IMR-90 (cell line): ENCODE data around the gene LINC01488. TPM values are rescaled to one million over a fixed set of nuclear protein-coding genes. Genes with fewer than 3 reads are reported as not detected.
A peak's percentile ranks its signal among the peaks of the same experiment; 100 is the strongest.

Experiments
- ATAC-seq: fragments of 200-7000 bp; cut with Tn5 transposase; 2 replicates; pipeline ENCODE4 v1.9.1; 2020; ENCODE audit warnings: low read depth, mild to moderate bottlenecking, moderate library complexity
- BruUV-seq: library from RNA; stranded (reverse); fragments of 400-500 nt; replicated peaks from 2 replicates; lab custom pipeline; 2021; lab: Mats Ljungman, UMichigan
- CTCF ChIA-PET: fragments of 300-600 bp; formaldehyde crosslinking; extraction: SDS; loops from one replicate; lab custom pipeline; 2021; ENCODE audit warnings: antibody characterized with exemption; lab: Yijun Ruan, JAX
- POLR2A ChIA-PET: fragments of 300-600 bp; sonication (Branson Sonifier 250); formaldehyde crosslinking; loops from one replicate; lab custom pipeline; 2022; ENCODE audit warnings: antibody characterized with exemption; ENCODE audit not compliant: unreplicated experiment; lab: Charles Lee
- DNase-seq: peaks from one replicate; pipeline ENCODE4 v3.0.0; 2013
- H2AFZ ChIP-seq: replicated peaks from 2 replicates; pipeline ENCODE3; 2013; ENCODE audit warnings: low read length, mild to moderate bottlenecking; ENCODE audit not compliant: poor library complexity
- H2AK5ac ChIP-seq: 2 replicates; pipeline ENCODE4 v1.6.1; 2013; ENCODE audit warnings: low read depth, low read length, inconsistent platforms
- H2AK9ac ChIP-seq: replicated peaks from 2 replicates; pipeline ENCODE3; 2013; ENCODE audit warnings: mild to moderate bottlenecking, low read depth, low read length, moderate library complexity; ENCODE audit not compliant: poor library complexity
- H2BK120ac ChIP-seq: 2 replicates; pipeline ENCODE4 v1.6.1; 2013; ENCODE audit warnings: low read depth, low read length, inconsistent platforms
- H2BK15ac ChIP-seq: 3 replicates; pipeline ENCODE4 v1.6.1; 2013; ENCODE audit warnings: low read depth, low read length, inconsistent platforms
- H2BK20ac ChIP-seq: 2 replicates; pipeline ENCODE4 v1.6.1; 2013; ENCODE audit warnings: low read depth, mild to moderate bottlenecking, inconsistent platforms, low read length, moderate library complexity
- H2BK5ac ChIP-seq: 2 replicates; pipeline ENCODE4 v1.6.1; 2013; ENCODE audit warnings: mild to moderate bottlenecking, low read depth, low read length, inconsistent platforms; ENCODE audit not compliant: poor library complexity, severe bottlenecking
- H3K14ac ChIP-seq: replicated peaks from 2 replicates; pipeline ENCODE4 v1.6.1; 2013; ENCODE audit warnings: low read depth, low read length, inconsistent platforms
- H3K18ac ChIP-seq: 2 replicates; pipeline ENCODE4 v1.6.1; 2013; ENCODE audit warnings: low read depth, low read length, control low read depth
- H3K23ac ChIP-seq: 2 replicates; pipeline ENCODE4 v1.6.1; 2013; ENCODE audit warnings: low read depth, low read length, inconsistent platforms
- H3K27ac ChIP-seq: 2 replicates; pipeline ENCODE4 v1.5.1; 2013; ENCODE audit warnings: mild to moderate bottlenecking, control low read depth, low read length; ENCODE audit not compliant: insufficient read depth
- H3K27me3 ChIP-seq: 2 replicates; pipeline ENCODE4 v1.6.1; 2013; ENCODE audit warnings: low read length; ENCODE audit not compliant: control insufficient read depth, insufficient read depth
- H3K36me3 ChIP-seq: 2 replicates; pipeline ENCODE4 v1.6.1; 2013; ENCODE audit warnings: low read length, mixed read lengths; ENCODE audit not compliant: control insufficient read depth, insufficient read depth
- H3K4ac ChIP-seq: 2 replicates; pipeline ENCODE4 v1.6.1; 2013; ENCODE audit warnings: low read depth, low read length, inconsistent platforms
- H3K4me1 ChIP-seq: 2 replicates; pipeline ENCODE4 v1.6.1; 2013; ENCODE audit warnings: low read length, mixed read lengths; ENCODE audit not compliant: control insufficient read depth, insufficient read depth
- H3K4me2 ChIP-seq: 2 replicates; pipeline ENCODE4 v1.6.1; 2013; ENCODE audit warnings: low read depth, mild to moderate bottlenecking, control low read depth, low read length, moderate library complexity
- H3K4me3 ChIP-seq: 2 replicates; pipeline ENCODE4 v1.5.1; 2013; ENCODE audit warnings: low read depth, mild to moderate bottlenecking, control low read depth, low read length, moderate library complexity; ENCODE audit not compliant: insufficient read depth
- H3K56ac ChIP-seq: 2 replicates; pipeline ENCODE4 v1.6.1; 2013; ENCODE audit warnings: low read length, inconsistent platforms; ENCODE audit not compliant: insufficient read depth; ENCODE audit errors: extremely low read depth
- H3K79me1 ChIP-seq, 2 experiments: 2 replicates each; pipeline ENCODE4 v1.6.1; 2013; ENCODE audit warnings: low read length in 2 of 2, inconsistent platforms in 1 of 2, low read depth in 1 of 2
- H3K9ac ChIP-seq: 2 replicates; pipeline ENCODE4 v1.6.1; 2013; ENCODE audit warnings: low read depth, low read length, control low read depth
- H3K9me1 ChIP-seq: 2 replicates; pipeline ENCODE4 v1.6.1; 2013; ENCODE audit warnings: low read length, inconsistent platforms; ENCODE audit not compliant: insufficient read depth
- H3K9me3 ChIP-seq: 2 replicates; pipeline ENCODE4 v1.6.1; 2013; ENCODE audit warnings: low read length; ENCODE audit not compliant: control insufficient read depth, insufficient read depth
- H4K20me1 ChIP-seq: 2 replicates; pipeline ENCODE4 v1.6.1; 2013; ENCODE audit warnings: low read length, inconsistent platforms; ENCODE audit not compliant: insufficient read depth
- H4K5ac ChIP-seq: 2 replicates; pipeline ENCODE4 v1.6.1; 2013; ENCODE audit warnings: mild to moderate bottlenecking, low read depth, low read length, control low read depth
- H4K8ac ChIP-seq, 2 experiments: 2 replicates each; pipeline ENCODE4 v1.6.1; 2013; ENCODE audit warnings: low read depth in 2 of 2, low read length in 2 of 2, control low read depth in 1 of 2, inconsistent platforms in 1 of 2
- H4K91ac ChIP-seq: 2 replicates; pipeline ENCODE4 v1.6.1; 2013; ENCODE audit warnings: low read depth, low read length, inconsistent platforms; ENCODE audit not compliant: insufficient read depth
- CEBPB ChIP-seq: IDR thresholded peaks from 2 replicates; pipeline ENCODE4 v1.6.1; 2012; ENCODE audit warnings: low read depth, low read length, improper control_type of control experiment
- FOS ChIP-seq: fragments of 150-350 bp; IDR thresholded peaks from 2 replicates; pipeline ENCODE4 v1.6.1; 2016; ENCODE audit warnings: low read depth, low read length
- MAZ ChIP-seq: IDR thresholded peaks from 2 replicates; pipeline ENCODE4 v1.6.1; 2012; ENCODE audit warnings: low read depth, mild to moderate bottlenecking, low read length, improper control_type of control experiment, moderate library complexity, borderline replicate concordance
- WGBS, 2 experiments: methylation state at CpG; one replicate each; pipeline versions ENCODE4 v1.1.5 to v1.1.7; 2013; ENCODE audit warnings: missing lambda C conversion rate in 2 of 2; ENCODE audit not compliant: insufficient read length in 1 of 2; ENCODE audit errors: extremely low coverage in 2 of 2; 5-methylcytosine and 5-hydroxymethylcytosine counted together
- dilution Hi-C: fragments of 300-500 bp; cut with HindIII; formaldehyde crosslinking; loops from one replicate; pipeline ENCODE4 v1.14.3; 2018; ENCODE audit warnings: low sequenced_read_pairs; ENCODE audit not compliant: unreplicated experiment
- in situ Hi-C: fragments of 300-500 bp; cut with MboI; formaldehyde crosslinking; loops from 3 replicates; pipeline ENCODE4 v1.14.3; 2019; ENCODE audit warnings: low sequenced_read_pairs, inconsistent platforms, mixed read lengths
- intact Hi-C: fragments of 100-400 bp; cut with micrococcal nuclease; formaldehyde crosslinking; loops from 2 replicates; pipeline ENCODE4 v1.10.0; 2022
- polyA plus RNA-seq, 3 experiments: library from polyadenylated mRNA; depleted of rRNA; stranded (reverse); fragments of >200 nt; gene quantifications; 2 replicates each; pipeline ENCODE4 v1.2.3, GENCODE V29; 2012; ENCODE audit warnings: low replicate concordance in 1 of 3
- total RNA-seq: library from RNA; depleted of rRNA; stranded (reverse); fragments of >200 nt; gene quantifications from 2 replicates; pipeline ENCODE4 v1.2.3, GENCODE V29; 2012

The LINC01488 gene
- total and polyA plus RNA-seq, 2 of the 4 experiments (the other 2 are of a cell fraction), result not detected

GRCh38 chr11:69510471-69511357 lies 29.3 kb downstream of the LINC01488 start:
- Histone ChIP-seq H4K8ac (peak overlapping the region; percentile 2 to 74; a peak in 3 of 4 replicates), H2BK15ac (peak overlapping the region; percentile 64; the same call in 1 of the 3 replicates), H2AFZ (peak overlapping the region; percentile 78), H4K91ac (peak overlapping the region; percentile 70), H3K56ac (no peak overlapping the region), H2AK5ac (peak overlapping the region; percentile 72; the same call in 1 of the 2 replicates), H3K23ac (0 out of 2 replicates have a peak overlapping the region, but pooled peaks have one; percentile 54), H3K4ac (peak overlapping the region; percentile 91), H3K4me2 (no peak overlapping the region), H3K9me3 (peaks cover 2% of the 10 kb centered on the region; the same call in 1 of the 2 replicates), H3K9me1 (peaks cover 15% of the 10 kb centered on the region; the same call in 1 of the 2 replicates), H3K14ac (peak overlapping the region; percentile 83), H2BK20ac (peak overlapping the region; percentile 86), H3K27ac (no peak overlapping the region), H2BK5ac (peak overlapping the region; percentile 46), H3K18ac (peak overlapping the region; percentile 73), H3K4me1 (peaks cover 8% of the 10 kb centered on the region), H4K5ac (peak overlapping the region; percentile 66), H3K4me3 (no peak overlapping the region), H4K20me1 (no peaks in the 10 kb centered on the region), H3K9ac (no peak overlapping the region), H2BK120ac (peak overlapping the region; percentile 90), H3K36me3 (no peaks in the 10 kb centered on the region), H2AK9ac (peak overlapping the region; percentile 93), H3K27me3 (no peaks in the 10 kb centered on the region), H3K79me1 (peaks cover 0 to 5% of the 10 kb centered on the region in 2 experiments; a peak in 1 of 4 replicates)
- no TSS peak for BruUV-seq
- ChIA-PET CTCF (interaction anchor here (1.3 kb wide), 1 partner anchor 79 kb away, joined by 4 read pairs; no protein-coding TSS in a partner anchor), POLR2A (no interaction called here)
- ATAC-seq, result peak; percentile 98
- in situ Hi-C loops (no loop called here), dilution Hi-C loops (no loop called here), intact Hi-C loops (loop anchor here (1.0 kb wide), 1 partner anchor 47 kb away; no protein-coding TSS in a partner anchor)
- 73% methylated on average over 8 of the region's 14 CpGs; no CpG with 5 or more reads in 1 of the 2 experiments for WGBS, 2 experiments
- DNase-seq, result peak; percentile 72
- peak; percentile 70; the same call in 1 of the 2 replicates for TF ChIP-seq MAZ
- TF ChIP-seq CEBPB, result no peak
- TF ChIP-seq FOS, result 0 out of 2 replicates have a peak, but pooled peaks have one; percentile 18
